Measurements from ENCODE around the gene DCST1. TPM values are rescaled to one million over a fixed set of nuclear protein-coding genes. Genes with fewer than 3 reads are reported as not detected.

Gene DCST1
- polyA plus RNA-seq, 1 experiment, result not detected

DNA sequence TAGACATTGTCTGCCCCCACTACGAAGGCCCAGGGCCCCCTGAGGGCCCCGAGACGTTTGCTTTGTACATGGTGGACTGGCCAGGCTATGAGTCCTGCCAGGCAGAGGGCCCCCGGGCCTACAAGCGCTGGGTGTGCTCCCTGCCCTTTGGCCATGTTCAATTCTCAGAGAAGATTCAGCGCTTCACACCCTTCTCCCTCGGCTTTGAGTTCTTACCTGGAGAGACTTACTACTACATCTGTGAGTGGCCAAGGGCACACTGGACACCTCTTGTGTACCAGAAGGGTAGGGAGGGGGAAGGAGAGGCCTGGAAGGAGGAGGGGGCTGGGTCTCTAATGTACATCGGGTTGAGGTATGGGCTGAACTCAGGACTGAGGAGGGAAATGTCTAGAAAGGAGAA is 33.2 kb downstream of the DCST1 start:
- Histone ChIP-seq H3K4me3 (ENCODE audit: low read depth, low read length) (no peak overlapping the region), H3K27ac (ENCODE audit: low read depth, low read length) (no peak overlapping the region), H3K27me3 (ENCODE audit: control insufficient read depth, insufficient read depth, low read length) (no peaks in the 10 kb centered on the region), H3K9me3 (ENCODE audit: control insufficient read depth, insufficient read depth, low read length) (no peaks in the 10 kb centered on the region)
- POLR2A ChIA-PET, result no interaction called here
- TF ChIP-seq, protein P1, sequence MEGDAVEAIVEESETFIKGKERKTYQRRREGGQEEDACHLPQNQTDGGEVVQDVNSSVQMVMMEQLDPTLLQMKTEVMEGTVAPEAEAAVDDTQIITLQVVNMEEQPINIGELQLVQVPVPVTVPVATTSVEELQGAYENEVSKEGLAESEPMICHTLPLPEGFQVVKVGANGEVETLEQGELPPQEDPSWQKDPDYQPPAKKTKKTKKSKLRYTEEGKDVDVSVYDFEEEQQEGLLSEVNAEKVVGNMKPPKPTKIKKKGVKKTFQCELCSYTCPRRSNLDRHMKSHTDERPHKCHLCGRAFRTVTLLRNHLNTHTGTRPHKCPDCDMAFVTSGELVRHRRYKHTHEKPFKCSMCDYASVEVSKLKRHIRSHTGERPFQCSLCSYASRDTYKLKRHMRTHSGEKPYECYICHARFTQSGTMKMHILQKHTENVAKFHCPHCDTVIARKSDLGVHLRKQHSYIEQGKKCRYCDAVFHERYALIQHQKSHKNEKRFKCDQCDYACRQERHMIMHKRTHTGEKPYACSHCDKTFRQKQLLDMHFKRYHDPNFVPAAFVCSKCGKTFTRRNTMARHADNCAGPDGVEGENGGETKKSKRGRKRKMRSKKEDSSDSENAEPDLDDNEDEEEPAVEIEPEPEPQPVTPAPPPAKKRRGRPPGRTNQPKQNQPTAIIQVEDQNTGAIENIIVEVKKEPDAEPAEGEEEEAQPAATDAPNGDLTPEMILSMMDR (IDR thresholded peaks at IDR 0.05; ENCODE audit: low read depth, low read length), result no peak
- CTCF ChIA-PET, result interaction anchor here (1.8 to 2.8 kb wide), 2 partner anchors 18 kb away, joined by 9 to 22 read pairs; no protein-coding TSS in a partner anchor
- no peak for DNase-seq (ENCODE audit: low read depth, low spot score)

GRCh38 chr1:155068599-155068998 is 35.0 kb downstream of the DCST1 start:
- TF ChIP-seq, protein P1 (IDR thresholded peaks at IDR 0.05; ENCODE audit: low read depth, low read length), result no peak
- no peak overlapping the region for H3K27ac ChIP-seq (ENCODE audit: low read depth, low read length)
- no peaks in the 10 kb centered on the region for H3K9me3 ChIP-seq (ENCODE audit: control insufficient read depth, insufficient read depth, low read length)
- DNase-seq (ENCODE audit: low read depth, low spot score), result no peak
- peaks cover 3% of the 10 kb centered on the region for H3K27me3 ChIP-seq (ENCODE audit: control insufficient read depth, insufficient read depth, low read length)
- CTCF ChIA-PET, result interaction anchor here (0.9 to 3.2 kb wide), 4 partner anchors 17 to 73 kb away, joined by 3 to 9 read pairs (median 7); no protein-coding TSS in a partner anchor
- POLR2A ChIA-PET, result no interaction called here
- H3K4me3 ChIP-seq (ENCODE audit: low read depth, low read length), result no peak overlapping the region

- ChIA-PET CTCF (interaction anchor here (3.2 kb wide), 1 partner anchor 52 kb away, joined by 9 read pairs; no protein-coding TSS in a partner anchor), POLR2A (no interaction called here)
- no peak overlapping the region for H3K4me3 ChIP-seq (ENCODE audit: low read depth, low read length)
- no peak overlapping the region for H3K27ac ChIP-seq (ENCODE audit: low read depth, low read length)
- no peaks in the 10 kb centered on the region for H3K9me3 ChIP-seq (ENCODE audit: control insufficient read depth, insufficient read depth, low read length)
- no peak for DNase-seq (ENCODE audit: low read depth, low spot score)
- H3K27me3 ChIP-seq (ENCODE audit: control insufficient read depth, insufficient read depth, low read length), result peaks cover 7% of the 10 kb centered on the region
- TF ChIP-seq, protein P1 (IDR thresholded peaks at IDR 0.05; ENCODE audit: low read depth, low read length), result no peak
These were observed 36.0 kb downstream of the DCST1 start for GRCh38 chr1:155069551-155070157.

DNA sequence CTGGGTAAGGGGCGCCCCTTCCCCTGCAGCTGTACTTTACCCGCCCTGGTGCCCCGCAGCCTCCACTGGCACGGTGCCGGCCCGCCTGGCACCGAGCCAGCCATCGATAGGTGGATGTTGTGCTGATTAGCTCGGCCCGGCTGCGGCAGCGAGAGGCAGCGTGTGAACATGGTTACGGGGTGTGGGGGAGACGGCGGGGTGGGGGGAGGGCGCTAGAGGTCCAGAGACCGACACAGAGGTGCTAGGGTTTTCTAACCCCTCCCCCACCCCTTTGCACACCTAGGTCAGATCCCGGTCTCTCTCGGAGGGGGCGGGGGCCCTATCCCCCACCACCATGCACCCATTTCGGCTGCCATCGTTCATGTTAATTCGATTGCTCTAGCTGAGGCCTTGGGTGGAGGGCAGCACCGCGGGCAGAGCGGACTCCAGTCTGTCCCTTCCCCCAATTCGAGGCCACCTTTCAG is 36.6 kb downstream of the DCST1 start:
- ChIA-PET POLR2A (no interaction called here), CTCF (interaction anchor here (1.0 to 3.2 kb wide), 3 partner anchors 15 to 53 kb away, joined by 4 to 9 read pairs (median 6); no protein-coding TSS in a partner anchor)
- no peak overlapping the region for H3K27ac ChIP-seq (ENCODE audit: low read depth, low read length)
- TF ChIP-seq, protein P1 (IDR thresholded peaks at IDR 0.05; ENCODE audit: low read depth, low read length), result no peak
- no peak for DNase-seq (ENCODE audit: low read depth, low spot score)
- no peak overlapping the region; the same call in 1 of the 2 replicates for H3K4me3 ChIP-seq (ENCODE audit: low read depth, low read length)
- H3K27me3 ChIP-seq (ENCODE audit: control insufficient read depth, insufficient read depth, low read length), result peaks cover 12% of the 10 kb centered on the region
- no peaks in the 10 kb centered on the region for H3K9me3 ChIP-seq (ENCODE audit: control insufficient read depth, insufficient read depth, low read length)
